GM12878 (cell line): ENCODE measurements around the gene ABCC1. TPM values are rescaled to one million over a fixed set of nuclear protein-coding genes. Genes with fewer than 3 reads are reported as not detected.

Source experiments
- ATAC-seq: fragments of 200-7000 bp; cut with Tn5 transposase; 3 replicates; pipeline ENCODE4 v1.9.1; 2020; ENCODE audit warnings: mild to moderate bottlenecking, moderate library complexity
- BruUV-seq: library from RNA; stranded (reverse); fragments of 400-500 nt; replicated peaks from 2 replicates; lab custom pipeline; 2021; lab: Mats Ljungman, UMichigan
- CTCF ChIA-PET: fragments of 300-600 bp; sonication (Branson Sonifier 250); formaldehyde crosslinking; extraction: SDS; loops from one replicate; lab custom pipeline; 2021; ENCODE audit warnings: inconsistent platforms; lab: Yijun Ruan, JAX
- POLR2A ChIA-PET: fragments of 350-600 bp; formaldehyde crosslinking; extraction: SDS; loops from one replicate; lab custom pipeline; 2021; ENCODE audit warnings: inconsistent platforms; lab: Charles Lee
- RAD21 ChIA-PET: fragments of 300-600 bp; sonication (Branson Sonifier 250); formaldehyde crosslinking; loops from one replicate; lab custom pipeline; 2023; ENCODE audit warnings: antibody characterized with exemption; ENCODE audit not compliant: unreplicated experiment; lab: Charles Lee
- SMC1A ChIA-PET: fragments of 300-600 bp; sonication (Branson Sonifier 250); formaldehyde crosslinking; loops from one replicate; lab custom pipeline; 2023; ENCODE audit not compliant: unreplicated experiment, uncharacterized antibody; lab: Charles Lee
- DNase-seq: peaks from one replicate; pipeline ENCODE4 v3.0.0-alpha.2; 2011; ENCODE audit warnings: low read depth, low spot score
- FAIRE-seq: peaks from 3 replicates; lab custom pipeline; 2011; peaks lifted over from hg19 to GRCh38; lab: Jason Lieb, UNC
- H2AFZ ChIP-seq: 2 replicates; pipeline ENCODE4 v1.6.0; 2011; ENCODE audit warnings: low read depth, low read length, control low read depth; ENCODE audit not compliant: control insufficient read depth
- H3K27ac ChIP-seq: 2 replicates; pipeline ENCODE4 v1.5.1; 2011; ENCODE audit warnings: control low read depth; ENCODE audit not compliant: control insufficient read depth, insufficient read depth
- H3K27me3 ChIP-seq, 2 experiments: replicated peaks in 1 of 2; 2 replicates each; pipeline versions ENCODE4 v1.6.0 to v1.6.1; 2011; ENCODE audit warnings: low read length in 1 of 2; ENCODE audit not compliant: control insufficient read depth in 2 of 2, insufficient read depth in 2 of 2
- H3K36me3 ChIP-seq, 2 experiments: 2 replicates each; pipeline ENCODE4 v1.5.1; 2011; ENCODE audit warnings: low read length in 1 of 2; ENCODE audit not compliant: control insufficient read depth in 2 of 2, insufficient read depth in 2 of 2
- H3K4me1 ChIP-seq: 2 replicates; pipeline ENCODE4 v1.6.1; 2011; ENCODE audit warnings: mild to moderate bottlenecking, low read length, moderate library complexity, mixed read lengths; ENCODE audit not compliant: control insufficient read depth, insufficient read depth
- H3K4me2 ChIP-seq: 2 replicates; pipeline ENCODE4 v1.6.0; 2011; ENCODE audit warnings: control low read depth; ENCODE audit not compliant: control insufficient read depth, insufficient read depth
- H3K4me3 ChIP-seq: fragments of 200-600 bp; sonication (generic); 2 replicates; pipeline ENCODE4 v1.5.1; 2016
- H3K79me2 ChIP-seq: 2 replicates; pipeline ENCODE4 v1.6.0; 2011; ENCODE audit warnings: low read length; ENCODE audit not compliant: control insufficient read depth, insufficient read depth
- H3K9ac ChIP-seq: 2 replicates; pipeline ENCODE4 v1.8.0; 2011; ENCODE audit warnings: low read length, control low read depth, mixed read lengths; ENCODE audit not compliant: control insufficient read depth, insufficient read depth
- H3K9me3 ChIP-seq: replicated peaks from 3 replicates; pipeline ENCODE4 v1.5.1; 2011; ENCODE audit warnings: mild to moderate bottlenecking, low read length; ENCODE audit not compliant: control insufficient read depth, insufficient read depth
- H4K20me1 ChIP-seq: 2 replicates; pipeline ENCODE4 v1.6.0; 2011; ENCODE audit not compliant: control insufficient read depth, insufficient read depth
- DPF2 ChIP-seq: fragments of 450-650 bp; IDR thresholded peaks from 2 replicates; pipeline ENCODE4 v1.6.1; 2017; ENCODE audit warnings: mild to moderate bottlenecking
- EP300 ChIP-seq, 2 experiments: fragments of 150-350 bp in 1 of 2; IDR thresholded peaks; 2 replicates each; pipeline ENCODE4 v1.6.1; 2011 to 2012; ENCODE audit warnings: low read depth in 2 of 2, low read length in 2 of 2, borderline replicate concordance in 1 of 2, improper control_type of control experiment in 1 of 2, inconsistent platforms in 1 of 2; ENCODE audit not compliant: control insufficient read depth in 1 of 2
- KAT2A ChIP-seq: conservative IDR thresholded peaks from 2 replicates; pipeline ENCODE4 v1.6.1; 2011; ENCODE audit warnings: low read depth, low read length; ENCODE audit not compliant: control insufficient read depth
- MYC ChIP-seq: IDR thresholded peaks from 2 replicates; pipeline ENCODE4 v1.6.1; 2011; ENCODE audit warnings: mild to moderate bottlenecking, low read length, moderate library complexity, inconsistent platforms; ENCODE audit not compliant: insufficient read depth, insufficient replicate concordance, insufficient read length, severe bottlenecking
- SRF ChIP-seq, 2 experiments: IDR thresholded peaks; 2 replicates each; pipeline ENCODE4 v1.6.1; 2011; ENCODE audit warnings: low read depth in 2 of 2, low read length in 2 of 2, mild to moderate bottlenecking in 1 of 2, moderate library complexity in 1 of 2
- WGBS: methylation state at CpG from one replicate; pipeline ENCODE4 v1.1.6; 2016; ENCODE audit warnings: low lambda C conversion rate; ENCODE audit not compliant: insufficient replicate concordance, insufficient coverage; ENCODE audit errors: missing lambda C conversion rate; 5-methylcytosine and 5-hydroxymethylcytosine counted together
- in situ Hi-C: fragments of 300-500 bp; cut with MboI; formaldehyde crosslinking; loops from 9 replicates; pipeline ENCODE4 v1.14.3; 2018; ENCODE audit warnings: mixed read lengths
- intact Hi-C: fragments of 100-400 bp; cut with micrococcal nuclease; formaldehyde crosslinking; loops from one replicate; pipeline ENCODE4 v1.14.2; 2022; ENCODE audit not compliant: unreplicated experiment
- polyA plus RNA-seq, 11 experiments: library from polyadenylated mRNA; depleted of rRNA in 4 of 11; unstranded in 6 of 11; stranded (reverse) in 5 of 11; fragments of >200 nt; fragmentation: Nextera tagmentation in 4 of 11; fragmentation: Illumina TruSeq in 1 of 11; extraction: Ambion mirVana in 4 of 11; extraction: Trizol in 1 of 11; gene quantifications; 1 replicate in 1 of 11; 2 replicates in 10 of 11; pipeline versions ENCODE4 v1.2.1 to v1.2.3, GENCODE V29; 2011 to 2016; ENCODE audit warnings: inconsistent platforms in 2 of 11, missing spikeins in 2 of 11, low read depth in 1 of 11
- total RNA-seq, 4 experiments: library from RNA; depleted of rRNA in 3 of 4; stranded (reverse); fragments of >200 nt in 3 of 4; fragmentation: Illumina TruSeq in 1 of 4; extraction: Trizol in 1 of 4; gene quantifications; 2 replicates each; pipeline versions ENCODE4 v1.2.1 to v1.2.3, GENCODE V29; 2013 to 2021
- TF ChIP-seq, protein P1 (sequence below): fragments of 150-350 bp; IDR thresholded peaks from 2 replicates; pipeline ENCODE4 v1.6.1; 2016; ENCODE audit warnings: low read depth, low read length
- TF ChIP-seq, protein P2 (sequence below): IDR thresholded peaks from 2 replicates; pipeline ENCODE4 v1.6.1; 2011; ENCODE audit warnings: borderline replicate concordance, low read depth, mild to moderate bottlenecking, moderate library complexity, low read length; ENCODE audit not compliant: insufficient read depth, poor library complexity, severe bottlenecking
- TF ChIP-seq, protein P3 (sequence below): fragments of 450-650 bp; IDR thresholded peaks from 2 replicates; pipeline ENCODE4 v1.6.1; 2014; ENCODE audit warnings: mild to moderate bottlenecking
- TF ChIP-seq, protein P4 (sequence below): fragments of 450-650 bp; IDR thresholded peaks from 2 replicates; pipeline ENCODE4 v1.6.1; 2017; ENCODE audit warnings: mild to moderate bottlenecking

Gene ABCC1
- total and polyA plus RNA-seq, 10 of the 15 experiments (the other 5 are each of a cell fraction or from before 2014, with no cell fraction given), result 3.2 to 44.6 (median 14.5) TPM

DNA sequence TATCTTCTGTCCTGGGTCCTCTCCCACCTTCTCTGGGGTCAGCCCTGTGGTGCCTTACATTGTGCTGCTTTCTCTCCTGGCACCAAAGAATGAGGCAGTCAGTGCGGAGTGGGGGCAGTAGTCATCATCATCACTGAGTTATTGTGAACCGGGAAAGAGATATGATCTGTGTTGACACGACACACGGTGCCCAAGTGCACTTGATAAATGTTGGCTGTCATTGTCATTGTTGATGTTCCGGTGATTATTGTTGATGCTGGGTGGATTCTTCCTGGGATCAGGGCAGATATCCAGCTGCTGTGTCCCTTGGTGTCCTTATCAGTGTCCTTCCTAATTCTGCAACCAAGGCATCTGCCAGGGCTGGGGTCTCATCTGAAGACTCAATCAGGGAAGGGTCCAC is 152.2 kb downstream of the ABCC1 start:
- DNase-seq (no peak), FAIRE-seq (no peak), ATAC-seq (no peak)
- Histone ChIP-seq H3K36me3 (peaks cover 28 to 35% of the 10 kb centered on the region in 2 experiments), H3K27ac (no peak overlapping the region), H2AFZ (no peak overlapping the region), H3K9me3 (no peaks in the 10 kb centered on the region; the same call in 2 of the 3 replicates), H3K79me2 (no peaks in the 10 kb centered on the region), H3K9ac (no peak overlapping the region), H3K27me3 (no peaks in the 10 kb centered on the region), H4K20me1 (no peaks in the 10 kb centered on the region), H3K4me1 (no peaks in the 10 kb centered on the region), H3K4me3 (no peak overlapping the region), H3K4me2 (no peak overlapping the region)
- TF ChIP-seq KAT2A, result no peak
- no peak for TF ChIP-seq MYC
- TF ChIP-seq, protein P1, sequence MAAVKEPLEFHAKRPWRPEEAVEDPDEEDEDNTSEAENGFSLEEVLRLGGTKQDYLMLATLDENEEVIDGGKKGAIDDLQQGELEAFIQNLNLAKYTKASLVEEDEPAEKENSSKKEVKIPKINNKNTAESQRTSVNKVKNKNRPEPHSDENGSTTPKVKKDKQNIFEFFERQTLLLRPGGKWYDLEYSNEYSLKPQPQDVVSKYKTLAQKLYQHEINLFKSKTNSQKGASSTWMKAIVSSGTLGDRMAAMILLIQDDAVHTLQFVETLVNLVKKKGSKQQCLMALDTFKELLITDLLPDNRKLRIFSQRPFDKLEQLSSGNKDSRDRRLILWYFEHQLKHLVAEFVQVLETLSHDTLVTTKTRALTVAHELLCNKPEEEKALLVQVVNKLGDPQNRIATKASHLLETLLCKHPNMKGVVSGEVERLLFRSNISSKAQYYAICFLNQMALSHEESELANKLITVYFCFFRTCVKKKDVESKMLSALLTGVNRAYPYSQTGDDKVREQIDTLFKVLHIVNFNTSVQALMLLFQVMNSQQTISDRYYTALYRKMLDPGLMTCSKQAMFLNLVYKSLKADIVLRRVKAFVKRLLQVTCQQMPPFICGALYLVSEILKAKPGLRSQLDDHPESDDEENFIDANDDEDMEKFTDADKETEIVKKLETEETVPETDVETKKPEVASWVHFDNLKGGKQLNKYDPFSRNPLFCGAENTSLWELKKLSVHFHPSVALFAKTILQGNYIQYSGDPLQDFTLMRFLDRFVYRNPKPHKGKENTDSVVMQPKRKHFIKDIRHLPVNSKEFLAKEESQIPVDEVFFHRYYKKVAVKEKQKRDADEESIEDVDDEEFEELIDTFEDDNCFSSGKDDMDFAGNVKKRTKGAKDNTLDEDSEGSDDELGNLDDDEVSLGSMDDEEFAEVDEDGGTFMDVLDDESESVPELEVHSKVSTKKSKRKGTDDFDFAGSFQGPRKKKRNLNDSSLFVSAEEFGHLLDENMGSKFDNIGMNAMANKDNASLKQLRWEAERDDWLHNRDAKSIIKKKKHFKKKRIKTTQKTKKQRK, result no peak
- no peak for TF ChIP-seq SRF (IDR thresholded peaks at IDR 0.05; ENCODE audit: low read depth in 2 of 2, low read length in 2 of 2)
- TF ChIP-seq, protein P2, sequence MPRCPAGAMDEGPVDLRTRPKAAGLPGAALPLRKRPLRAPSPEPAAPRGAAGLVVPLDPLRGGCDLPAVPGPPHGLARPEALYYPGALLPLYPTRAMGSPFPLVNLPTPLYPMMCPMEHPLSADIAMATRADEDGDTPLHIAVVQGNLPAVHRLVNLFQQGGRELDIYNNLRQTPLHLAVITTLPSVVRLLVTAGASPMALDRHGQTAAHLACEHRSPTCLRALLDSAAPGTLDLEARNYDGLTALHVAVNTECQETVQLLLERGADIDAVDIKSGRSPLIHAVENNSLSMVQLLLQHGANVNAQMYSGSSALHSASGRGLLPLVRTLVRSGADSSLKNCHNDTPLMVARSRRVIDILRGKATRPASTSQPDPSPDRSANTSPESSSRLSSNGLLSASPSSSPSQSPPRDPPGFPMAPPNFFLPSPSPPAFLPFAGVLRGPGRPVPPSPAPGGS, result no peak
- no peak for TF ChIP-seq EP300 (IDR thresholded peaks at IDR 0.05; ENCODE audit: borderline replicate concordance in 1 of 2, control insufficient read depth in 1 of 2, low read depth in 2 of 2, low read length in 2 of 2)
- TF ChIP-seq, protein P3, sequence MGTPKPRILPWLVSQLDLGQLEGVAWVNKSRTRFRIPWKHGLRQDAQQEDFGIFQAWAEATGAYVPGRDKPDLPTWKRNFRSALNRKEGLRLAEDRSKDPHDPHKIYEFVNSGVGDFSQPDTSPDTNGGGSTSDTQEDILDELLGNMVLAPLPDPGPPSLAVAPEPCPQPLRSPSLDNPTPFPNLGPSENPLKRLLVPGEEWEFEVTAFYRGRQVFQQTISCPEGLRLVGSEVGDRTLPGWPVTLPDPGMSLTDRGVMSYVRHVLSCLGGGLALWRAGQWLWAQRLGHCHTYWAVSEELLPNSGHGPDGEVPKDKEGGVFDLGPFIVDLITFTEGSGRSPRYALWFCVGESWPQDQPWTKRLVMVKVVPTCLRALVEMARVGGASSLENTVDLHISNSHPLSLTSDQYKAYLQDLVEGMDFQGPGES, result no peak
- TF ChIP-seq, protein P4, sequence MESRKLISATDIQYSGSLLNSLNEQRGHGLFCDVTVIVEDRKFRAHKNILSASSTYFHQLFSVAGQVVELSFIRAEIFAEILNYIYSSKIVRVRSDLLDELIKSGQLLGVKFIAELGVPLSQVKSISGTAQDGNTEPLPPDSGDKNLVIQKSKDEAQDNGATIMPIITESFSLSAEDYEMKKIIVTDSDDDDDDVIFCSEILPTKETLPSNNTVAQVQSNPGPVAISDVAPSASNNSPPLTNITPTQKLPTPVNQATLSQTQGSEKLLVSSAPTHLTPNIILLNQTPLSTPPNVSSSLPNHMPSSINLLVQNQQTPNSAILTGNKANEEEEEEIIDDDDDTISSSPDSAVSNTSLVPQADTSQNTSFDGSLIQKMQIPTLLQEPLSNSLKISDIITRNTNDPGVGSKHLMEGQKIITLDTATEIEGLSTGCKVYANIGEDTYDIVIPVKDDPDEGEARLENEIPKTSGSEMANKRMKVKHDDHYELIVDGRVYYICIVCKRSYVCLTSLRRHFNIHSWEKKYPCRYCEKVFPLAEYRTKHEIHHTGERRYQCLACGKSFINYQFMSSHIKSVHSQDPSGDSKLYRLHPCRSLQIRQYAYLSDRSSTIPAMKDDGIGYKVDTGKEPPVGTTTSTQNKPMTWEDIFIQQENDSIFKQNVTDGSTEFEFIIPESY, result no peak
- TF ChIP-seq DPF2, result no peak
- ChIA-PET POLR2A (interaction anchor here (0.6 kb wide), 1 partner anchor 199 kb away, joined by 4 read pairs; no protein-coding TSS in a partner anchor), RAD21 (no interaction called here), SMC1A (interaction anchor here (1.5 kb wide), 1 partner anchor 11 kb away, joined by 4 read pairs; no protein-coding TSS in a partner anchor), CTCF (no interaction called here)
- WGBS, result 98% methylated on average over 5 of the region's 5 CpGs
- in situ Hi-C loops (no loop called here), intact Hi-C loops (no loop called here)
- BruUV-seq, result no TSS peak
